GM12875 (cell line): ENCODE results near the gene SLC6A5.

Experiments
- H3K4me3 ChIP-seq: one replicate; pipeline ENCODE4 v1.5.1; 2011; ENCODE audit warnings: low read depth, low read length, control low read depth
- CTCF ChIP-seq: IDR thresholded peaks from 2 replicates; pipeline ENCODE4 v1.5.1; 2011; ENCODE audit warnings: low read depth, mild to moderate bottlenecking, control low read depth, inconsistent platforms, low read length, moderate library complexity, borderline replicate concordance; ENCODE audit not compliant: insufficient read depth

SLC6A5 gene

DNA sequence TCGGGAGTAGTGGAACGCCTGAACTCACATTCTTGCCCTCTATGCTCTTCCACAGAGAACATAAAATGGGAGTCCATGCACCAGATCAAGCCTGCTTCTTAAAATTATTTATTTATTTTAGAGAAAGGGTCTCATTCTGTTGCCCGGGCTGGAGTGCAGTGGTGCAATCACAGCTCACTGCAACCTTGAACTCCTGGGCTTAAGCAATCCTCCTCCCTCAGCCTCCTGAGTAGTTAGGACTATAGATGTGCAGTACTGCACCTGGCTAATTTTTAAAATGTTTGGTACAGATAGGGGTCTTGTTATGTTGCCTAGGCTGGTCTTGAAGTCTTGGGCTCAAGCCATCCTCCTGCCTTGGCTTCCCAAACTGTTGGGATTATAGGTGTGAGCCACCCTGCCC, 13.0 kb downstream of the SLC6A5 start:
- TF ChIP-seq CTCF, result no peak
- no peak overlapping the region for H3K4me3 ChIP-seq

DNA sequence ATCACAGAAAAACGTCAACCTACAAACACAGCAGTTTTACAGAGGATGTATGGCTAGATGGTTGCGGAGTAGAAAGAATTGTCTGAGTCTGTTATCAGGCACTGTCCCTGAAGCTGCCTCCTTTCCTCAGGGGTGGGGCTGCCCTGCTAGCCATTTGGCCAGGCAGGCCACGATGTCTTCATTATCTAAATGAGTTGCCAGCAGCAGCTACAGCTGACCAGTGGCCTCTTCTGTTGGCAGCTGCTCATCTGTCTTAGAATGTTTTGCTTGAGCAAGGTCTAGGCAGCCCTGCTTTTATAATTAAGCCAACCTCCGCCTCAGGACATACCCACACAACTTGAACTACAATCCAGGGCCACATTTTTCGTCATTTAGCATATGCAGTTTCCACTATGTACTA, 17.5 kb downstream of the SLC6A5 start:
- no peak for TF ChIP-seq CTCF
- H3K4me3 ChIP-seq, result no peak overlapping the region

DNA sequence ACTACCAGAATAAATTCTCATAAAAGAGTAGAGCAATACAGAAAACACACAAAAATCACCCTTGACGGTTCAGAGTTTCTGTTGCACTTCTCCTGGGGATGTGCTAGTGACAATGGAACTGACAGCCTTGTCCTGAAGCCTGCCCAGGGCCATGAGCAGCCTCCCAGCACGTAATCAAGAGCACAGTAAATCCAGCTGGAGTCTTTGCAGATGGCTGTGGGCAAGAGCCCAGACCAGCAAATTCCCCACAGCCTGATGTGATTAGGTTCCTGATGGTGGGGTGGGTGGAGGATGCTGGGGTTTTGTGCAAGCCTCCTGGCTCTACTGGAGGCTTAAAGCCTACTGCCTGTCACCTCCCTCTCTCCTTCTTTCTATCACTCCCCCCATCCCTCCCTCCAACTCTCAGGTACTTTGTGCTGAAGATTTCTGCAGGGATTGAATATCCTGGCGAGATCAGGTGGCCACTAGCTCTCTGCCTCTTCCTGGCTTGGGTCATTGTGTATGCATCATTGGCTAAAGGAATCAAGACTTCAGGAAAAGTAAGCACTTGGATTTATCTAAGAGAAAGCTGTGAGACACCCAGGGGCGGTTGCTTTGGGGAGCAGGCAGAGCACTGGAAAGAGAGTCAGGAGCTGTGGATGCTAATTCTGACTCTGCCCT, 18.1 kb downstream of the SLC6A5 start:
- no peak for TF ChIP-seq CTCF
- H3K4me3 ChIP-seq, result no peak overlapping the region

GRCh38 chr11:20618083-20618482, 18.7 kb downstream of the SLC6A5 start:
- no peak overlapping the region for H3K4me3 ChIP-seq
- TF ChIP-seq CTCF, result no peak

- no peak for TF ChIP-seq CTCF
- no peak overlapping the region for H3K4me3 ChIP-seq
These were observed 21.6 kb downstream of the SLC6A5 start for GRCh38 chr11:20620988-20621387.

- no peak for TF ChIP-seq CTCF
- no peak overlapping the region for H3K4me3 ChIP-seq
These were observed 22.3 kb downstream of the SLC6A5 start for GRCh38 chr11:20621679-20622078.

GRCh38 chr11:20623252-20623651, 23.8 kb downstream of the SLC6A5 start:
- H3K4me3 ChIP-seq, result no peak overlapping the region
- no peak for TF ChIP-seq CTCF
